IMR-90 (cell line): ENCODE data around the gene SLC17A9. TPM values are rescaled to one million over a fixed set of nuclear protein-coding genes. Genes with fewer than 3 reads are reported as not detected.
A peak's percentile ranks its signal among the peaks of the same experiment; 100 is the strongest.

ENCODE experiments used
- ATAC-seq: fragments of 200-7000 bp; cut with Tn5 transposase; 2 replicates; pipeline ENCODE4 v1.9.1; 2020; ENCODE audit warnings: low read depth, mild to moderate bottlenecking, moderate library complexity
- BruUV-seq: library from RNA; stranded (reverse); fragments of 400-500 nt; replicated peaks from 2 replicates; lab custom pipeline; 2021; lab: Mats Ljungman, UMichigan
- CTCF ChIA-PET: fragments of 300-600 bp; formaldehyde crosslinking; extraction: SDS; loops from one replicate; lab custom pipeline; 2021; ENCODE audit warnings: antibody characterized with exemption; lab: Yijun Ruan, JAX
- POLR2A ChIA-PET: fragments of 300-600 bp; sonication (Branson Sonifier 250); formaldehyde crosslinking; loops from one replicate; lab custom pipeline; 2022; ENCODE audit warnings: antibody characterized with exemption; ENCODE audit not compliant: unreplicated experiment; lab: Charles Lee
- DNase-seq: peaks from one replicate; pipeline ENCODE4 v3.0.0; 2013
- H2AFZ ChIP-seq: replicated peaks from 2 replicates; pipeline ENCODE3; 2013; ENCODE audit warnings: low read length, mild to moderate bottlenecking; ENCODE audit not compliant: poor library complexity
- H2AK5ac ChIP-seq: 2 replicates; pipeline ENCODE4 v1.6.1; 2013; ENCODE audit warnings: low read depth, low read length, inconsistent platforms
- H2AK9ac ChIP-seq: replicated peaks from 2 replicates; pipeline ENCODE3; 2013; ENCODE audit warnings: mild to moderate bottlenecking, low read depth, low read length, moderate library complexity; ENCODE audit not compliant: poor library complexity
- H2BK120ac ChIP-seq: 2 replicates; pipeline ENCODE4 v1.6.1; 2013; ENCODE audit warnings: low read depth, low read length, inconsistent platforms
- H2BK15ac ChIP-seq: 3 replicates; pipeline ENCODE4 v1.6.1; 2013; ENCODE audit warnings: low read depth, low read length, inconsistent platforms
- H2BK20ac ChIP-seq: 2 replicates; pipeline ENCODE4 v1.6.1; 2013; ENCODE audit warnings: low read depth, mild to moderate bottlenecking, inconsistent platforms, low read length, moderate library complexity
- H2BK5ac ChIP-seq: 2 replicates; pipeline ENCODE4 v1.6.1; 2013; ENCODE audit warnings: mild to moderate bottlenecking, low read depth, low read length, inconsistent platforms; ENCODE audit not compliant: poor library complexity, severe bottlenecking
- H3K14ac ChIP-seq: replicated peaks from 2 replicates; pipeline ENCODE4 v1.6.1; 2013; ENCODE audit warnings: low read depth, low read length, inconsistent platforms
- H3K18ac ChIP-seq: 2 replicates; pipeline ENCODE4 v1.6.1; 2013; ENCODE audit warnings: low read depth, low read length, control low read depth
- H3K23ac ChIP-seq: 2 replicates; pipeline ENCODE4 v1.6.1; 2013; ENCODE audit warnings: low read depth, low read length, inconsistent platforms
- H3K27ac ChIP-seq: 2 replicates; pipeline ENCODE4 v1.5.1; 2013; ENCODE audit warnings: mild to moderate bottlenecking, control low read depth, low read length; ENCODE audit not compliant: insufficient read depth
- H3K27me3 ChIP-seq: 2 replicates; pipeline ENCODE4 v1.6.1; 2013; ENCODE audit warnings: low read length; ENCODE audit not compliant: control insufficient read depth, insufficient read depth
- H3K36me3 ChIP-seq: 2 replicates; pipeline ENCODE4 v1.6.1; 2013; ENCODE audit warnings: low read length, mixed read lengths; ENCODE audit not compliant: control insufficient read depth, insufficient read depth
- H3K4ac ChIP-seq: 2 replicates; pipeline ENCODE4 v1.6.1; 2013; ENCODE audit warnings: low read depth, low read length, inconsistent platforms
- H3K4me1 ChIP-seq: 2 replicates; pipeline ENCODE4 v1.6.1; 2013; ENCODE audit warnings: low read length, mixed read lengths; ENCODE audit not compliant: control insufficient read depth, insufficient read depth
- H3K4me2 ChIP-seq: 2 replicates; pipeline ENCODE4 v1.6.1; 2013; ENCODE audit warnings: low read depth, mild to moderate bottlenecking, control low read depth, low read length, moderate library complexity
- H3K4me3 ChIP-seq: 2 replicates; pipeline ENCODE4 v1.5.1; 2013; ENCODE audit warnings: low read depth, mild to moderate bottlenecking, control low read depth, low read length, moderate library complexity; ENCODE audit not compliant: insufficient read depth
- H3K56ac ChIP-seq: 2 replicates; pipeline ENCODE4 v1.6.1; 2013; ENCODE audit warnings: low read length, inconsistent platforms; ENCODE audit not compliant: insufficient read depth; ENCODE audit errors: extremely low read depth
- H3K79me1 ChIP-seq, 2 experiments: 2 replicates each; pipeline ENCODE4 v1.6.1; 2013; ENCODE audit warnings: low read length in 2 of 2, inconsistent platforms in 1 of 2, low read depth in 1 of 2
- H3K9ac ChIP-seq: 2 replicates; pipeline ENCODE4 v1.6.1; 2013; ENCODE audit warnings: low read depth, low read length, control low read depth
- H3K9me1 ChIP-seq: 2 replicates; pipeline ENCODE4 v1.6.1; 2013; ENCODE audit warnings: low read length, inconsistent platforms; ENCODE audit not compliant: insufficient read depth
- H3K9me3 ChIP-seq: 2 replicates; pipeline ENCODE4 v1.6.1; 2013; ENCODE audit warnings: low read length; ENCODE audit not compliant: control insufficient read depth, insufficient read depth
- H4K20me1 ChIP-seq: 2 replicates; pipeline ENCODE4 v1.6.1; 2013; ENCODE audit warnings: low read length, inconsistent platforms; ENCODE audit not compliant: insufficient read depth
- H4K5ac ChIP-seq: 2 replicates; pipeline ENCODE4 v1.6.1; 2013; ENCODE audit warnings: mild to moderate bottlenecking, low read depth, low read length, control low read depth
- H4K8ac ChIP-seq, 2 experiments: 2 replicates each; pipeline ENCODE4 v1.6.1; 2013; ENCODE audit warnings: low read depth in 2 of 2, low read length in 2 of 2, control low read depth in 1 of 2, inconsistent platforms in 1 of 2
- H4K91ac ChIP-seq: 2 replicates; pipeline ENCODE4 v1.6.1; 2013; ENCODE audit warnings: low read depth, low read length, inconsistent platforms; ENCODE audit not compliant: insufficient read depth
- BHLHE40 ChIP-seq: fragments of 150-350 bp; IDR thresholded peaks from 2 replicates; pipeline ENCODE4 v1.6.1; 2016; ENCODE audit warnings: mild to moderate bottlenecking, low read depth, low read length
- CEBPB ChIP-seq: IDR thresholded peaks from 2 replicates; pipeline ENCODE4 v1.6.1; 2012; ENCODE audit warnings: low read depth, low read length, improper control_type of control experiment
- CHD1 ChIP-seq: IDR thresholded peaks from 2 replicates; pipeline ENCODE4 v1.6.1; 2012; ENCODE audit warnings: low read depth, low read length, improper control_type of control experiment
- FOS ChIP-seq: fragments of 150-350 bp; IDR thresholded peaks from 2 replicates; pipeline ENCODE4 v1.6.1; 2016; ENCODE audit warnings: low read depth, low read length
- MAFK ChIP-seq: IDR thresholded peaks from 2 replicates; pipeline ENCODE4 v1.6.1; 2012; ENCODE audit warnings: low read depth, low read length, improper control_type of control experiment
- MAZ ChIP-seq: IDR thresholded peaks from 2 replicates; pipeline ENCODE4 v1.6.1; 2012; ENCODE audit warnings: low read depth, mild to moderate bottlenecking, low read length, improper control_type of control experiment, moderate library complexity, borderline replicate concordance
- MXI1 ChIP-seq: IDR thresholded peaks from 2 replicates; pipeline ENCODE4 v1.6.1; 2012; ENCODE audit warnings: low read depth, mild to moderate bottlenecking, low read length, moderate library complexity, borderline replicate concordance
- NFE2L2 ChIP-seq: fragments of 150-350 bp; IDR thresholded peaks from 2 replicates; pipeline ENCODE4 v1.6.1; 2016; ENCODE audit warnings: low read depth, mild to moderate bottlenecking, low read length
- POLR2A ChIP-seq: IDR thresholded peaks from 2 replicates; pipeline ENCODE4 v1.6.1; 2012; ENCODE audit warnings: mild to moderate bottlenecking, low read depth, low read length
- RAD21 ChIP-seq: IDR thresholded peaks from 2 replicates; pipeline ENCODE4 v1.6.1; 2012; ENCODE audit warnings: low read length, improper control_type of control experiment
- RCOR1 ChIP-seq: IDR thresholded peaks from 2 replicates; pipeline ENCODE4 v1.6.1; 2012; ENCODE audit warnings: mild to moderate bottlenecking, low read length, improper control_type of control experiment; ENCODE audit not compliant: insufficient replicate concordance
- RFX5 ChIP-seq: IDR thresholded peaks from 2 replicates; pipeline ENCODE4 v1.8.0; 2012; ENCODE audit warnings: low read depth, mild to moderate bottlenecking, low read length, moderate library complexity
- SMC3 ChIP-seq: fragments of 150-350 bp; IDR thresholded peaks from 2 replicates; pipeline ENCODE4 v1.6.1; 2016; ENCODE audit warnings: low read depth, mild to moderate bottlenecking, antibody characterized with exemption, low read length, moderate library complexity
- WGBS, 2 experiments: methylation state at CpG; one replicate each; pipeline versions ENCODE4 v1.1.5 to v1.1.7; 2013; ENCODE audit warnings: missing lambda C conversion rate in 2 of 2; ENCODE audit not compliant: insufficient read length in 1 of 2; ENCODE audit errors: extremely low coverage in 2 of 2; 5-methylcytosine and 5-hydroxymethylcytosine counted together
- dilution Hi-C: fragments of 300-500 bp; cut with HindIII; formaldehyde crosslinking; loops from one replicate; pipeline ENCODE4 v1.14.3; 2018; ENCODE audit warnings: low sequenced_read_pairs; ENCODE audit not compliant: unreplicated experiment
- in situ Hi-C: fragments of 300-500 bp; cut with MboI; formaldehyde crosslinking; loops from 3 replicates; pipeline ENCODE4 v1.14.3; 2019; ENCODE audit warnings: low sequenced_read_pairs, inconsistent platforms, mixed read lengths
- intact Hi-C: fragments of 100-400 bp; cut with micrococcal nuclease; formaldehyde crosslinking; loops from 2 replicates; pipeline ENCODE4 v1.10.0; 2022
- polyA plus RNA-seq, 3 experiments: library from polyadenylated mRNA; depleted of rRNA; stranded (reverse); fragments of >200 nt; gene quantifications; 2 replicates each; pipeline ENCODE4 v1.2.3, GENCODE V29; 2012; ENCODE audit warnings: low replicate concordance in 1 of 3
- total RNA-seq: library from RNA; depleted of rRNA; stranded (reverse); fragments of >200 nt; gene quantifications from 2 replicates; pipeline ENCODE4 v1.2.3, GENCODE V29; 2012
- TF ChIP-seq, protein P1 (sequence below): fragments of 150-350 bp; IDR thresholded peaks from 2 replicates; pipeline ENCODE4 v1.6.1; 2016; ENCODE audit warnings: low read depth, mild to moderate bottlenecking, low read length, moderate library complexity, borderline replicate concordance
- TF ChIP-seq, protein P2 (sequence below): conservative IDR thresholded peaks from 2 replicates; pipeline ENCODE4 v1.5.1; 2012; ENCODE audit warnings: mild to moderate bottlenecking, low read depth, low read length, improper control_type of control experiment
- TF ChIP-seq, protein P3 (sequence below): fragments of 150-350 bp; IDR thresholded peaks from 2 replicates; pipeline ENCODE4 v1.6.1; 2017; ENCODE audit warnings: mild to moderate bottlenecking, antibody characterized with exemption, low read length, low read depth

Gene SLC17A9
- total and polyA plus RNA-seq, 2 of the 4 experiments (the other 2 are of a cell fraction), result 2.2 to 14.4 TPM

DNA sequence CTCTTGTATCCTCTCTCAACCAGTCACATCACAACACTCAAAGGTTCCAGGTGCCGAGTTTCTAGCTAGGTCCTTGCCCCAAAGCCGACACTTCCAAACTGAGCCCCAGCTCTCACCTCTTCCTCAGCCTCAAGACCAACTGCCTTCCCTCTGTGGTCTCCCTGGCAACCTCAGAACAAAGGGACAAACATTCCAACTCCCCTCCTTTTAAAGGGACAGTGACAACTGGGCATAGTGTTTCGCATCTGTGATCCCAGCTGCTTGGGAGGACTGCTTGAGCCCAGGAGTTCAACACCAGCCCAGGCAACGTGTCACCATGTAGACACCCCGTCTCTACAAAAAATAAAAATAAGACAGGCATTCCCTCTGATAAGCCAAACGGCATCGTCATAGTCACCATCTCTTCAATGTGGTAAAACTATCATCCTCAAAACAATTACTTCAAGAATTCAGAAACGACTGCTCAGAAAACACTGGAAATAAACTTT is 37.5 kb upstream of the SLC17A9 start:
- Histone ChIP-seq H3K9me3 (no peaks in the 10 kb centered on the region), H2BK15ac (no peak overlapping the region), H3K14ac (0 out of 2 replicates have a peak overlapping the region, but pooled peaks have one; percentile 37), H3K27ac (no peak overlapping the region), H3K36me3 (peaks cover 26% of the 10 kb centered on the region), H2AFZ (no peak overlapping the region), H4K8ac (no peak overlapping the region), H2BK5ac (no peak overlapping the region), H3K79me1 (peaks cover 16 to 86% of the 10 kb centered on the region in 2 experiments; a peak in 3 of 4 replicates), H2BK20ac (no peak overlapping the region), H2AK5ac (peak overlapping the region; percentile 11; the same call in 1 of the 2 replicates), H4K20me1 (peaks cover 95% of the 10 kb centered on the region), H3K27me3 (no peaks in the 10 kb centered on the region), H3K4me1 (peaks cover 12% of the 10 kb centered on the region; the same call in 1 of the 2 replicates), H3K9me1 (peaks cover 16% of the 10 kb centered on the region), H3K18ac (no peak overlapping the region), H3K56ac (no peak overlapping the region), H4K5ac (no peak overlapping the region), H3K4me3 (no peak overlapping the region), H3K4ac (no peak overlapping the region), H3K4me2 (no peak overlapping the region; the same call in 1 of the 2 replicates), H3K9ac (no peak overlapping the region), H3K23ac (peak overlapping the region; percentile 70; the same call in 1 of the 2 replicates), H2BK120ac (no peak overlapping the region), H4K91ac (no peak overlapping the region), H2AK9ac (no peak overlapping the region)
- ChIA-PET CTCF (no interaction called here), POLR2A (no interaction called here)
- no TSS peak for BruUV-seq
- intact Hi-C loops, result loop anchor here (5.0 kb wide), 1 partner anchor 53 kb away; the partner anchor contains the start of gene TCFL5
- 77% methylated on average over 3 of the region's 8 CpGs; no CpG with 5 or more reads in 1 of the 2 experiments for WGBS, 2 experiments
- in situ Hi-C loops, result no loop called here
- DNase-seq (peak; percentile 19), ATAC-seq (peak; percentile 50; the same call in 1 of the 2 replicates)
- TF ChIP-seq NFE2L2, result no peak
- no peak for TF ChIP-seq CEBPB
- TF ChIP-seq SMC3, result no peak
- no peak for TF ChIP-seq RCOR1
- no peak for TF ChIP-seq BHLHE40
- TF ChIP-seq RAD21, result no peak
- TF ChIP-seq FOS, result no peak
- TF ChIP-seq, protein P1, sequence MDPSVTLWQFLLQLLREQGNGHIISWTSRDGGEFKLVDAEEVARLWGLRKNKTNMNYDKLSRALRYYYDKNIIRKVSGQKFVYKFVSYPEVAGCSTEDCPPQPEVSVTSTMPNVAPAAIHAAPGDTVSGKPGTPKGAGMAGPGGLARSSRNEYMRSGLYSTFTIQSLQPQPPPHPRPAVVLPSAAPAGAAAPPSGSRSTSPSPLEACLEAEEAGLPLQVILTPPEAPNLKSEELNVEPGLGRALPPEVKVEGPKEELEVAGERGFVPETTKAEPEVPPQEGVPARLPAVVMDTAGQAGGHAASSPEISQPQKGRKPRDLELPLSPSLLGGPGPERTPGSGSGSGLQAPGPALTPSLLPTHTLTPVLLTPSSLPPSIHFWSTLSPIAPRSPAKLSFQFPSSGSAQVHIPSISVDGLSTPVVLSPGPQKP, result no peak
- no peak for TF ChIP-seq POLR2A
- TF ChIP-seq MAFK, result no peak
- TF ChIP-seq, protein P2, sequence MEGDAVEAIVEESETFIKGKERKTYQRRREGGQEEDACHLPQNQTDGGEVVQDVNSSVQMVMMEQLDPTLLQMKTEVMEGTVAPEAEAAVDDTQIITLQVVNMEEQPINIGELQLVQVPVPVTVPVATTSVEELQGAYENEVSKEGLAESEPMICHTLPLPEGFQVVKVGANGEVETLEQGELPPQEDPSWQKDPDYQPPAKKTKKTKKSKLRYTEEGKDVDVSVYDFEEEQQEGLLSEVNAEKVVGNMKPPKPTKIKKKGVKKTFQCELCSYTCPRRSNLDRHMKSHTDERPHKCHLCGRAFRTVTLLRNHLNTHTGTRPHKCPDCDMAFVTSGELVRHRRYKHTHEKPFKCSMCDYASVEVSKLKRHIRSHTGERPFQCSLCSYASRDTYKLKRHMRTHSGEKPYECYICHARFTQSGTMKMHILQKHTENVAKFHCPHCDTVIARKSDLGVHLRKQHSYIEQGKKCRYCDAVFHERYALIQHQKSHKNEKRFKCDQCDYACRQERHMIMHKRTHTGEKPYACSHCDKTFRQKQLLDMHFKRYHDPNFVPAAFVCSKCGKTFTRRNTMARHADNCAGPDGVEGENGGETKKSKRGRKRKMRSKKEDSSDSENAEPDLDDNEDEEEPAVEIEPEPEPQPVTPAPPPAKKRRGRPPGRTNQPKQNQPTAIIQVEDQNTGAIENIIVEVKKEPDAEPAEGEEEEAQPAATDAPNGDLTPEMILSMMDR, result no peak
- TF ChIP-seq, protein P3, sequence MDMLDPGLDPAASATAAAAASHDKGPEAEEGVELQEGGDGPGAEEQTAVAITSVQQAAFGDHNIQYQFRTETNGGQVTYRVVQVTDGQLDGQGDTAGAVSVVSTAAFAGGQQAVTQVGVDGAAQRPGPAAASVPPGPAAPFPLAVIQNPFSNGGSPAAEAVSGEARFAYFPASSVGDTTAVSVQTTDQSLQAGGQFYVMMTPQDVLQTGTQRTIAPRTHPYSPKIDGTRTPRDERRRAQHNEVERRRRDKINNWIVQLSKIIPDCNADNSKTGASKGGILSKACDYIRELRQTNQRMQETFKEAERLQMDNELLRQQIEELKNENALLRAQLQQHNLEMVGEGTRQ, result no peak
- no peak for TF ChIP-seq CHD1
- no peak for TF ChIP-seq RFX5
- no peak for TF ChIP-seq MAZ
- TF ChIP-seq MXI1, result no peak
- dilution Hi-C loops, result no loop called here
